H1 (cell line): ENCODE results near the gene CROCC2. TPM values are rescaled to one million over a fixed set of nuclear protein-coding genes. Genes with fewer than 3 reads are reported as not detected.

Experiments used
- CTCF ChIA-PET: fragments of 300-600 bp; sonication (Branson Sonifier 250); formaldehyde crosslinking; loops from one replicate; lab custom pipeline; 2021; ENCODE audit not compliant: partially characterized antibody; lab: Charles Lee
- POLR2A ChIA-PET: fragments of 300-600 bp; sonication (Branson Sonifier 250); formaldehyde crosslinking; loops from one replicate; lab custom pipeline; 2021; ENCODE audit warnings: inconsistent platforms; ENCODE audit not compliant: partially characterized antibody; lab: Charles Lee
- DNase-seq, 2 experiments: peaks; one replicate each; pipeline versions ENCODE4 v3.0.0 to v3.0.0-alpha.2; 2010 to 2022; ENCODE audit warnings: low spot score in 2 of 2, low read depth in 1 of 2, mixed read lengths in 1 of 2
- FAIRE-seq: peaks from 2 replicates; lab custom pipeline; 2011; peaks lifted over from hg19 to GRCh38; lab: Jason Lieb, UNC
- H2AFZ ChIP-seq: 2 replicates; pipeline ENCODE4 v1.8.1; 2012; ENCODE audit warnings: low read length, inconsistent platforms
- H2AK5ac ChIP-seq: 2 replicates; pipeline ENCODE4 v1.6.1; 2013; ENCODE audit warnings: low read depth, low read length
- H2BK120ac ChIP-seq: replicated peaks from 2 replicates; pipeline ENCODE3; 2013; ENCODE audit warnings: low read depth, low read length, inconsistent platforms
- H2BK12ac ChIP-seq: 2 replicates; pipeline ENCODE4 v1.6.1; 2013; ENCODE audit warnings: low read depth, low read length
- H2BK15ac ChIP-seq: 2 replicates; pipeline ENCODE4 v1.6.1; 2013; ENCODE audit warnings: low read length
- H2BK20ac ChIP-seq: 2 replicates; pipeline ENCODE4 v1.6.1; 2013; ENCODE audit warnings: low read length
- H2BK5ac ChIP-seq: 2 replicates; pipeline ENCODE4 v1.6.1; 2013; ENCODE audit warnings: low read depth, low read length
- H3K14ac ChIP-seq: 2 replicates; pipeline ENCODE4 v1.6.1; 2013; ENCODE audit warnings: inconsistent platforms; ENCODE audit not compliant: insufficient read length
- H3K18ac ChIP-seq: 2 replicates; pipeline ENCODE4 v1.6.1; 2013; ENCODE audit warnings: low read length; ENCODE audit errors: extremely low read depth
- H3K23ac ChIP-seq: 2 replicates; pipeline ENCODE4 v1.6.1; 2013; ENCODE audit warnings: inconsistent platforms; ENCODE audit not compliant: insufficient read length
- H3K23me2 ChIP-seq: 2 replicates; pipeline ENCODE4 v1.6.1; 2013; ENCODE audit warnings: low read depth, low read length
- H3K27ac ChIP-seq: 2 replicates; pipeline ENCODE4 v1.6.1; 2011; ENCODE audit warnings: low read depth, low read length, inconsistent platforms
- H3K27me3 ChIP-seq, 4 experiments: replicated peaks in 1 of 4; 1 replicate in 1 of 4; 2 replicates in 3 of 4; pipeline versions ENCODE4 v1.6.1 to v1.8.1; 2011 to 2013; ENCODE audit warnings: low read length in 3 of 4, mild to moderate bottlenecking in 3 of 4, inconsistent platforms in 2 of 4, mixed read lengths in 2 of 4, moderate library complexity in 1 of 4; ENCODE audit not compliant: control insufficient read depth in 3 of 4, insufficient read depth in 3 of 4; ENCODE audit errors: extremely low read depth in 1 of 4
- H3K36me3 ChIP-seq, 4 experiments: 2 replicates each; pipeline versions ENCODE4 v1.6.1 to v1.8.1; 2011 to 2013; ENCODE audit warnings: mild to moderate bottlenecking in 4 of 4, low read length in 3 of 4, moderate library complexity in 2 of 4, control low read depth in 1 of 4, inconsistent platforms in 1 of 4; ENCODE audit not compliant: insufficient read depth in 4 of 4, control insufficient read depth in 2 of 4
- H3K4ac ChIP-seq: replicated peaks from 2 replicates; pipeline ENCODE3; 2013; ENCODE audit warnings: low read length, low read depth, mixed read lengths, inconsistent platforms; ENCODE audit not compliant: insufficient read length
- H3K4me1 ChIP-seq, 4 experiments: replicated peaks in 1 of 4; 1 replicate in 1 of 4; 2 replicates in 3 of 4; pipeline versions ENCODE4 v1.6.1 to v1.8.1; 2011 to 2013; ENCODE audit warnings: low read length in 3 of 4, inconsistent platforms in 2 of 4, mixed read lengths in 1 of 4; ENCODE audit not compliant: insufficient read depth in 4 of 4, control insufficient read depth in 3 of 4
- H3K4me2 ChIP-seq, 2 experiments: 2 replicates each; pipeline versions ENCODE4 v1.6.1 to v1.8.1; 2011 to 2013; ENCODE audit warnings: low read depth in 2 of 2, low read length in 2 of 2, control low read depth in 1 of 2, inconsistent platforms in 1 of 2, mild to moderate bottlenecking in 1 of 2; ENCODE audit not compliant: insufficient read depth in 1 of 2
- H3K4me3 ChIP-seq, 4 experiments: fragments of 200-600, 300-600 bp in 1 of 4; sonication (generic), shearing (Covaris generic), sonication (Bioruptor Twin) in 1 of 4; 2 replicates each; pipeline versions ENCODE4 v1.5.1 to v1.8.1; 2011 to 2016; ENCODE audit warnings: low read length in 4 of 4, low read depth in 3 of 4, control low read depth in 2 of 4, inconsistent platforms in 2 of 4, mild to moderate bottlenecking in 2 of 4, mixed read lengths in 1 of 4, moderate library complexity in 1 of 4; ENCODE audit not compliant: insufficient read depth in 2 of 4; ENCODE audit errors: extremely low read depth in 1 of 4
- H3K56ac ChIP-seq: replicated peaks from 2 replicates; pipeline ENCODE3; 2013; ENCODE audit warnings: low read depth, mild to moderate bottlenecking, mixed read lengths, low read length, inconsistent platforms; ENCODE audit not compliant: insufficient read length
- H3K79me1 ChIP-seq: 2 replicates; pipeline ENCODE4 v1.6.1; 2013; ENCODE audit warnings: low read depth, low read length, control low read depth
- H3K79me2 ChIP-seq, 2 experiments: 2 replicates each; pipeline versions ENCODE4 v1.6.1 to v1.8.1; 2012 to 2013; ENCODE audit warnings: low read length in 2 of 2, mild to moderate bottlenecking in 2 of 2, inconsistent platforms in 1 of 2; ENCODE audit not compliant: insufficient read depth in 2 of 2, control insufficient read depth in 1 of 2
- H3K9ac ChIP-seq, 4 experiments: replicated peaks in 1 of 4; 1 replicate in 1 of 4; 2 replicates in 3 of 4; pipeline versions ENCODE4 v1.6.1 to v1.8.1; 2011 to 2013; ENCODE audit warnings: low read depth in 3 of 4, low read length in 3 of 4, control low read depth in 2 of 4, mild to moderate bottlenecking in 2 of 4, moderate library complexity in 2 of 4, inconsistent platforms in 1 of 4; ENCODE audit errors: extremely low read depth in 1 of 4
- H3K9me3 ChIP-seq, 2 experiments: 2 replicates each; pipeline versions ENCODE4 v1.6.1 to v1.8.1; 2012 to 2013; ENCODE audit warnings: mild to moderate bottlenecking in 2 of 2, moderate library complexity in 2 of 2, control low read depth in 1 of 2, inconsistent platforms in 1 of 2, low read depth in 1 of 2, low read length in 1 of 2, mixed read lengths in 1 of 2; ENCODE audit not compliant: insufficient read depth in 2 of 2
- H4K20me1 ChIP-seq, 2 experiments: replicated peaks in 1 of 2; 2 replicates each; pipeline versions ENCODE3 to v1.8.1; 2011 to 2013; ENCODE audit warnings: inconsistent platforms in 2 of 2, low read length in 2 of 2, mild to moderate bottlenecking in 1 of 2; ENCODE audit not compliant: insufficient read depth in 2 of 2, control insufficient read depth in 1 of 2
- H4K5ac ChIP-seq: 2 replicates; pipeline ENCODE4 v1.6.1; 2013; ENCODE audit warnings: low read length, low read depth, mixed read lengths, inconsistent platforms; ENCODE audit not compliant: insufficient read length
- H4K8ac ChIP-seq: 2 replicates; pipeline ENCODE4 v1.8.0; 2013; ENCODE audit warnings: mild to moderate bottlenecking, moderate library complexity, low read length, inconsistent platforms; ENCODE audit not compliant: insufficient read depth; ENCODE audit errors: extremely low read depth
- H4K91ac ChIP-seq: replicated peaks from 2 replicates; pipeline ENCODE3; 2013; ENCODE audit warnings: low read length, mixed read lengths, inconsistent platforms; ENCODE audit not compliant: insufficient read length
- CHD2 ChIP-seq: IDR thresholded peaks from 2 replicates; pipeline ENCODE4 v1.6.1; 2012; ENCODE audit warnings: low read length, improper control_type of control experiment
- CREB1 ChIP-seq: IDR thresholded peaks from 2 replicates; pipeline ENCODE4 v1.6.1; 2012; ENCODE audit warnings: inconsistent platforms
- MAFK ChIP-seq: IDR thresholded peaks from 2 replicates; pipeline ENCODE4 v1.6.1; 2012; ENCODE audit warnings: low read depth, mild to moderate bottlenecking, improper control_type of control experiment, low read length
- WGBS, 2 experiments: shearing (Covaris generic) in 1 of 2; methylation state at CpG; one replicate each; pipeline versions ENCODE4 v1.1.6 to v1.1.7; 2013 to 2015; ENCODE audit warnings: low lambda C conversion rate in 2 of 2, mixed read lengths in 2 of 2, inconsistent platforms in 1 of 2, low coverage in 1 of 2, missing lambda C conversion rate in 1 of 2; ENCODE audit not compliant: insufficient replicate concordance in 2 of 2, insufficient coverage in 1 of 2, insufficient read length in 1 of 2; ENCODE audit errors: extremely low coverage in 1 of 2, missing lambda C conversion rate in 1 of 2; 5-methylcytosine and 5-hydroxymethylcytosine counted together
- polyA plus RNA-seq, 7 experiments: library from polyadenylated mRNA; depleted of rRNA in 3 of 7; stranded (reverse) in 5 of 7; unstranded in 2 of 7; fragments of >200 nt in 5 of 7; fragments of 200-250 nt in 2 of 7; gene quantifications; 1 replicate in 5 of 7; 2 replicates in 1 of 7; 4 replicates in 1 of 7; pipeline versions ENCODE4 v1.2.1 to v1.2.3, GENCODE V29; 2011 to 2013; ENCODE audit warnings: missing spikeins in 2 of 7, mixed read lengths in 2 of 7
- total RNA-seq: library from RNA; stranded (reverse); fragmentation: NEBNext Ultra II Directional; extraction: Animal tissue kit (Norgen Biotek cat#: 25700); gene quantifications from 2 replicates; pipeline ENCODE4 v1.2.1, GENCODE V29; 2021
- TF ChIP-seq, protein P1 (sequence below): IDR thresholded peaks from 2 replicates; pipeline ENCODE4 v1.6.1; 2012; ENCODE audit warnings: inconsistent platforms

Gene CROCC2
- total and polyA plus RNA-seq, 2 of the 8 experiments (the other 6 are each of a cell fraction or from before 2014, with no cell fraction given) = not detected

DNA sequence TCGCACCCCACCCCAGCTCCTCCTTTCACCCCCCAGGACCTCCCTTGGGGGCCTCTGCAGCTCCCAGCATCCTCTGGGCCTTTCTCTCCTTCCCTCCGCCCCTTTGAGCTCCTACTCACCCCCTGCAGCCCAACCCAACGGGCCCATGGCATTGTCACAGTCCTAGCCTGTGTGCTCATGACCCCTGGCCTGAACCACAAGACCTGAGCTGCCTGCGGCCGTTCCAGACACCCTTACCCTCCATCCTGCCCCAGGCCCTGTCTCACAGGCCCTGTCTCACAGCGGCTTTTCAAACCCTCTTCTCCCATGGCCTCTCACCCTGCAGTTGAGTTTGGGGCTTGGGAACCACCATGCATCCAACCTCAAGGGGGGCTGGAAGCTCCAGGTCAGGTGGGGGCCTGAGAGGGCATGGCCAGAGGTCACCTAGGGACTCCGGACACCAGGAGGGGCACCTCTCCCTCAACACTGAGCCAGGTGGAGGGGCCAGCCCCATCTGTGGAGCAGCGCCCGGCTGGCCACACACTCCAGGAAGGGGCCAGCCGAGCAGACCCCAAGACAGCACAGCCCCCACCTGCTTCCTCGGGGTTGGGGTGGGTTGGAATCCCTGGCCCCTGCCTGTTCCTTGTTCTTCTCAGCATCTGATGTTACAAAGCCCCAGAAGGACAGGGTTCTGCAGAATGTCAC, 17.1 kb upstream of the CROCC2 start:
- DNase-seq = no peak
- Histone ChIP-seq H3K9ac (no peak overlapping the region), H4K8ac (peak overlapping the region; percentile 51; the same call in 1 of the 2 replicates), H3K56ac (no peak overlapping the region), H3K4me3 (no peak overlapping the region), H2AFZ (no peak overlapping the region), H3K36me3 (no peaks in the 10 kb centered on the region), H3K23me2 (no peaks in the 10 kb centered on the region), H3K9me3 (no peaks in the 10 kb centered on the region), H2BK20ac (no peak overlapping the region), H3K27me3 (no peaks in the 10 kb centered on the region), H2BK12ac (no peak overlapping the region), H3K14ac (no peak overlapping the region), H3K4me2 (no peak overlapping the region), H3K27ac (no peak overlapping the region), H3K79me2 (no peaks in the 10 kb centered on the region), H3K4ac (no peak overlapping the region), H4K91ac (no peak overlapping the region), H2AK5ac (no peak overlapping the region), H4K5ac (no peak overlapping the region), H3K79me1 (no peaks in the 10 kb centered on the region), H2BK15ac (no peak overlapping the region), H3K18ac (no peak overlapping the region), H2BK5ac (no peak overlapping the region), H4K20me1 (no peaks in the 10 kb centered on the region), H2BK120ac (no peak overlapping the region), H3K23ac (no peak overlapping the region), H3K4me1 (peaks cover 0 to 2% (median 0%) of the 10 kb centered on the region in 4 experiments; a peak in 2 of 7 replicates)
- CTCF ChIA-PET = interaction anchor here (1.1 to 4.4 kb wide), 5 partner anchors 11 to 66 kb away, joined by 3 to 26 read pairs (median 3); no protein-coding TSS in a partner anchor
- POLR2A ChIA-PET = no interaction called here
- WGBS, 2 experiments = 89% methylated on average over 9 of the region's 11 CpGs; no CpG with 5 or more reads in 1 of the 2 experiments
- no peak for FAIRE-seq
- TF ChIP-seq CREB1 = no peak
- TF ChIP-seq CHD2 = no peak
- TF ChIP-seq, protein P1, sequence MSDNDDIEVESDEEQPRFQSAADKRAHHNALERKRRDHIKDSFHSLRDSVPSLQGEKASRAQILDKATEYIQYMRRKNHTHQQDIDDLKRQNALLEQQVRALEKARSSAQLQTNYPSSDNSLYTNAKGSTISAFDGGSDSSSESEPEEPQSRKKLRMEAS = no peak
- no peak for TF ChIP-seq MAFK
